Prostate gland (tissue), 2 donors: ENCODE results near the gene OLFM2.

Source experiments
- CTCF ChIP-seq, 4 experiments: fragments of 200-600 bp in 2 of 4; fragments of 450-650 bp in 2 of 4; sonication (generic) in 2 of 4; IDR thresholded peaks; 1 replicate in 3 of 4; 2 replicates in 1 of 4; pipeline ENCODE4 v1.5.1; 2016 to 2019; ENCODE audit warnings: antibody characterized with exemption in 4 of 4, mild to moderate bottlenecking in 2 of 4, moderate library complexity in 2 of 4
- POLR2A ChIP-seq: fragments of 450-650 bp; IDR thresholded peaks from one replicate; pipeline ENCODE4 v1.6.1; 2016; ENCODE audit warnings: antibody characterized with exemption, mild to moderate bottlenecking
- POLR2AphosphoS5 ChIP-seq: sonication (generic); formaldehyde crosslinking; IDR thresholded peaks from one replicate; pipeline ENCODE4 v1.6.1; 2017; ENCODE audit warnings: antibody characterized with exemption

GRCh38 chr19:9834726-9835506, 101.4 kb downstream of the OLFM2 start, which contains the start of gene PIN1:
- TF ChIP-seq POLR2AphosphoS5 = peak; percentile 91
- TF ChIP-seq CTCF (IDR thresholded peaks at IDR 0.05) = peak; percentile 44 to 93 (median 75)
- TF ChIP-seq POLR2A = no peak
